ENCODE results near the gene ADGRD1.

Gene ADGRD1

GRCh38 chr12:131046813-131047788, 93.4 kb downstream of the ADGRD1 start:
- no peak for DNase-seq

DNA sequence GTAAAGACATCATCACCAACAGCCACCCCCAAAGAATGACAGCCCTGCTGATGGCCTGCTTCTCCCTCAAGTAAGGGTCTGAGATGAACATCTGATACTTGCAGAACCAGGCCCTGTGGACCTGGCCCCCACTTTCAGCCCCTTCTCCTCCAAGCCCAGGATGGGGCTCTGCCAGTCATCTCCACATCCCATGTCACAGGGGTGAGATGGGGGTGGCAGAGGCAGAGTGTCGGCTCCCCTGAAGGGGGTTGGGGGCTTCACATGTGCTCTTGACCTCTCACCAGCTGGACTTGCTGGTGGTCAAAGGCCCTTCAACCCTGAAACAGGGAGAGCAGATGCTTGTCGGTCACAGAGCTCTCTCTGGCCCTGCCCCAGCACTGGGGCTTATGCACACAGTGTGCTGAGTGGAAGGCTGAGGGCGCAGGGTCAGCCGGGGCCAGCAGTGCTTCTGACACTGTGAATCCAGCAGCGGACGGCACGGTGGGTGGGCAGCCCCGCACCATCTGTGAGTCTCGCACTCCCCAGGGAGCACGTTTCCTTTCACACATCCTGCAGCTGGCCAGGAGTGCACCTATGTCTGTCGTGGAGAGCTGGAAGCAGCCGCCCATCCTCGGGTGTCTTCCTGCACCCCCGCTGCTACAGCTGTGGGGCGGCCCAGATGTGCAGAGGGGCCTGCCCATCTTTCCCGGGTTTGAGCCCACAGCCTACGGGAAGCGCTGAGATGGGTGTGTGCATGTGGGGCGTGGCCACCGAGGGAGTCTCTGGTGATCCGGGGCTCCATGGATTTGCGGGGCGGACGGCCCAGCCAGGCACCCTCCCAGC, 94.3 kb downstream of the ADGRD1 start:
- no peak for DNase-seq

- DNase-seq: no peak
These were observed 94.9 kb downstream of the ADGRD1 start for GRCh38 chr12:131048611-131048990.

DNA sequence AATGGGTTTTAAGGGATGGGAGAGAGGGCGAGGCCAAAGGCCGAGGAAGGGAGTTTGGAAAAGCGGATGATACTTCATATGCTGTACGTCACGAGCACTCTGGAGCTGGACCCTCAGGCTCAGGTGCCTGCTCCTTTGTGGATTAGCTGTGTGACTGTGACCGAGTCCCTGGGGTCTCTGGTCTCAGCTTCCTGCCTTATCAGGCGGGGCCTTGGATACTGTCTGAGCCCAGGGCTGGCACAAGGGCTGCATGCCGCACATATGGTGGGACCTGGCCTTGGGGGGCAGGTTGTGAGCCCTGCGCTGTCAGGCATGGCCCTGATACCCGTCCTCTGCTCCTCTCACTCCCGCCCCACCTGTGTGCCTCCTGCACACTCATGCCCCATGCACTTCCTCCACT, 95.3 kb downstream of the ADGRD1 start:
- DNase-seq: no peak

GRCh38 chr12:131049549-131050339, 96.0 kb downstream of the ADGRD1 start:
- no peak for DNase-seq

- DNase-seq: no peak
These were observed 96.9 kb downstream of the ADGRD1 start for GRCh38 chr12:131050463-131051154.

DNA sequence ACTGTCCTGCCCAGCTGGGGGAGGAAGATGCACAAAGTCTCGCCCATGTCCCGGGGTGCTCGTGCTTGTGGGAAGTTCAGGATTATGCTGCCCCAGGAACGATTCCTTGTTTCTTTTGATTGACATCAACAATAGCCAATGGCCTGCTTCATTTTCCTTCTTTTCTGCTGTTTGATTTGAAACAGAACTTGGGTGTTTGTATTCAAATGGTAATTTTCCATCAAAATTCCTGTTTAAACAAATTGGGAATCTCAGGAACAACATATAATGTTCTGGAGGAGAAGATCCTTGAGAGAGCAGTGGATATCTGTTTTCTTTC, 97.4 kb downstream of the ADGRD1 start:
- DNase-seq: no peak

- no peak for DNase-seq
These were observed 98.5 kb downstream of the ADGRD1 start for GRCh38 chr12:131052063-131052781.

GRCh38 chr12:131052929-131053328, 99.2 kb downstream of the ADGRD1 start:
- DNase-seq: no peak

DNA sequence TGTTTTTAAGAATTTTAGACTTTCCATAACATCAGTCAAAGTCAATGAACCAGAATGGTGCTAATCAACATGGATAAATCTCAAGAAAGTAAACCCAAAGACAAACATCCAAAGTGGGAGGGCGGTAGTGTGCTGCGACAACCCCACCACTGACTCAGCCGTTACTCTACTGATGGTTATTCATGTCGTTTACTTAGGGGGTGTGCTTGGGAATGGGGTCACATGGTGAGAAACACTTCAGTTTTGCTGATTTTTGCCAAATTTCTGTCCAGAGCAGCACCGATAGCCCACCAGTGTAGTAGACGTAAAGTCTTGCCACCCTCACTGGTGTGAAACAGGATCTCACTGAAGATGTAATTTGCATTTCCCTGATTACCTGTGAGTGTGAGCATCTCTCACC, 99.9 kb downstream of the ADGRD1 start:
- DNase-seq: no peak

DNA sequence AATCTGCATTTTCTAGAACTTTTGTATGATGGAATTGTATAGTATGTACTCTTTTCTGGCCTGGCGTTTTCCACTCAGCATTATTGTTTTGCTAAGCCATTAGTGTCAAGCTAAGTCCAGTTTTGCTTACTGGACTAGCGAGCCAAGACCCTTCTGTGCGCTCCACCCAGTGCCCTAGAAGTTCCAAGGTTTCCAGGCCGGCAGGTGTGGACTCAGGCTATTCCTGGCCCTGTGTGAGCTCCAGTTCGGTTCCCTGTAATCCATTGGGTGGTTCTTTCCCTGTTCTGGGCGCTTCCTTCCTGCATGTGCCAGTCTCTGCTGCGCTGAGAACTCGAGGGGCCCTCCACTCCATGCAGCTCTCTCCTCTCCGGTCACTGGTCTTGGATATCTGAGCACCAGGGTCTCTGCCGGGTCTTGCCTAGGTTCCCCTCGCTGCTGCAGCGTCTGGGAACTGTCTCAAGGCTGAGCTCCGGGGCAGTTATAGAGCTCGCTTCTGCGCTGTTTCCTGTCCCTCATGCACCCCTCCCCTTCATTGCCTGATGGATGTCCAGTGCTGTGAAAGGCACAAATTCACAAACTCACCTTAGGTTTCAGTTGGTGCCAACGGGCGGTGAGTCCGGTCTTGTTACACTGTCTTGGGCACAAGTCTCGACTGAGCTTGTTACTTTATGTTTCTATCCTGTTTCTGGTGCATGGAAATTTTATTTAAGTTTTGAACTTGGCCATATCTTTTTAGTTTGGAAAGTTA, 100.8 kb downstream of the ADGRD1 start:
- no peak for DNase-seq

GRCh38 chr12:131055093-131055465, 101.4 kb downstream of the ADGRD1 start:
- DNase-seq: no peak

- no peak for DNase-seq
These were observed 102.0 kb downstream of the ADGRD1 start for GRCh38 chr12:131055596-131056233.

GRCh38 chr12:131056626-131057025, 102.9 kb downstream of the ADGRD1 start:
- no peak for DNase-seq

- DNase-seq: no peak
These were observed 103.6 kb downstream of the ADGRD1 start for GRCh38 chr12:131057211-131057721.

- no peak for DNase-seq
These were observed 104.2 kb downstream of the ADGRD1 start for GRCh38 chr12:131057722-131058515.

DNA sequence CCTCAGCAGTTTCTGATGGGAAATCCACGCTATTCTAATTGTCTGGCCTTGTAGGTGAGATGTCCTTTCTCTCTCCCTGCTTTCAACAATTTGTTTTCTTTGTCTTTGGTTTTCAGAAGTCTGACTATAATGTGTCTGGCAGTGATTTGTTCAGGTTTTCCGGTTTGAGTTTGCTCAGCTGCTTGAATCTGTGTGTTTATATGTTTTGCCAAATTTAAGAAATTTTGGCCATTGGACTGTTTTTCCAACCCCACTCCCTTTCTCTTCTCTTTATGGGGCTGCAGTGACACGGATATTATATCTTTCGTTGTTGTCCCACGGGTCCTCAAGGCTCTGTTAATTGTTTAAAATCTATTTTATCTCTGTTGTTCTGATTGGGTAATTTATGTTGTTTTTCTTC, 105.0 kb downstream of the ADGRD1 start:
- DNase-seq: peak; percentile 13

DNA sequence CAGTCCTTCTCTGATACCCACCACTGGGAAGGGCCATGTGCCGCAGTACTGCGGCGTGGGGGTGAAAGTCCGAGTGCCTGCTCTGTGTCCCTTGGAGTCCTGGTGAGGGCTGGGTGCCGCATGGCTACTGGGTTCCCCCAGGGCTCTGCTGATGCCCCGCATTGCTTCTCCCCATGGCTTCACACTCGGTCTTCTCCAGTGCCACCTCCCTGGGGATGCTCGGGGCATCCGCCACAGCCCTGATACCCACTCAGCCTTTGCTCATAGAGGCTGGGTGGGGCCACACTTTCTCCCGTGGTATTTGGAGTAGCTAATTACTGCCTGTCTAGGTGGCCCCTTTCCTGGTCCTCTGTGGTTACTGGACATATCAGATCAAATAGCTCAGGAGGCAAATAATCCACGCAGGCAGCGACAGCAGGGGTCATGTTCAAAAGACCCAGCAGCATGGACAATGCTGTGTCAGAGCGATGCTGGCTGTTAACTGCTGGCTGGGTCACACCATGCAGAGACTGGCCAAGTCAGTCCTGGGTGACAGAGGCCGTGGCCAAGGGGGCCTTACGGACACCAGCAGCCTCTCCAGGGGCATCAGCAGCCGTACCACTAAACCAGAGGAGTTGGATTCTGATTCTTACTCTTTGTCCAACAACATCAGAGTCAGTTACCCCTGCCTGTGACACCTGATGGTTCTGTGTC, 106.5 kb downstream of the ADGRD1 start:
- no peak for DNase-seq

Data from NCI-H1092 treated with DMSO at 0.1 percent for 48 hours (cell line).